Activated naive CD4-positive, alpha-beta T cell treated with anti-CD3 and anti-CD28 coated beads, Interleukin-2, amount 50 U/mL, for 72 hours (primary cell): Measurements from ENCODE around the gene LIPC. TPM values are rescaled to one million over a fixed set of nuclear protein-coding genes. Genes with fewer than 3 reads are reported as not detected.

Source experiments
- ATAC-seq, 2 donors: fragments of 150-1000 bp; cut with Tn5 transposase; 2 replicates each; pipeline ENCODE4 v1.10.0; 2021; ENCODE audit warnings: mild to moderate bottlenecking in 2 of 2, moderate library complexity in 2 of 2
- DNase-seq, 2 donors: peaks; one replicate each; pipeline ENCODE4 v3.0.0; 2021 to 2022; ENCODE audit warnings: low spot score in 2 of 2
- H3K27ac Mint-ChIP-seq, 2 donors: one replicate each; pipeline ENCODE4 v1.8.0; 2022; ENCODE audit warnings: mild to moderate bottlenecking in 2 of 2, mixed read lengths in 2 of 2
- H3K36me3 Mint-ChIP-seq, 2 donors: one replicate each; pipeline ENCODE4 v1.8.0; 2022; ENCODE audit warnings: mixed read lengths in 2 of 2
- H3K9me3 Mint-ChIP-seq, 2 donors: one replicate each; pipeline ENCODE4 v1.8.0; 2022; ENCODE audit warnings: mixed read lengths in 2 of 2
- total RNA-seq, 2 donors: library from RNA; stranded (reverse); gene quantifications; one replicate each; pipeline ENCODE4 v1.2.3, GENCODE V29; 2022

Gene LIPC
- total RNA-seq, 2 donors from 2014 or later = 0.64 to 0.98 TPM

DNA sequence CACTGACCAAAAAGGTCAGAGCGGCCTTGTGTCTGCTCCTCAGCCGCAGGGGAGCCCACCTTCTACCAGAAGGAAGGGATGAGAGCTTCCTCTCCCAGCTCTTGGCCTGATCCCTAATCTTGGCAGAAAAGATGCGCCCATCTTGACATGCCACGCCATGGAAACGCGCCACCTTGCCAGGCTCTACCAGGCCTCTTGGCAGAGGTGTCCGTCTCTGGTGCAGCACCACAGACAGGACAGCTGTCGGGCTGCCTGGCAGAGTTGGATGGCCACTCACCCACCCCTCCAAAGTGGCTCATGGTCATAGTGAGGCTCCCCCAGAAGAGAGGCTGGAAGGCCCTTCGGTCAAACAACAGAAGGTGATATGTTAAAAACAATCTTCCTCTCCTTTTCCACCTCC is 105.2 kb downstream of the LIPC start:
- Mint-ChIP-seq H3K27ac (no peak overlapping the region), H3K36me3 (no peaks in the 10 kb centered on the region)

DNA sequence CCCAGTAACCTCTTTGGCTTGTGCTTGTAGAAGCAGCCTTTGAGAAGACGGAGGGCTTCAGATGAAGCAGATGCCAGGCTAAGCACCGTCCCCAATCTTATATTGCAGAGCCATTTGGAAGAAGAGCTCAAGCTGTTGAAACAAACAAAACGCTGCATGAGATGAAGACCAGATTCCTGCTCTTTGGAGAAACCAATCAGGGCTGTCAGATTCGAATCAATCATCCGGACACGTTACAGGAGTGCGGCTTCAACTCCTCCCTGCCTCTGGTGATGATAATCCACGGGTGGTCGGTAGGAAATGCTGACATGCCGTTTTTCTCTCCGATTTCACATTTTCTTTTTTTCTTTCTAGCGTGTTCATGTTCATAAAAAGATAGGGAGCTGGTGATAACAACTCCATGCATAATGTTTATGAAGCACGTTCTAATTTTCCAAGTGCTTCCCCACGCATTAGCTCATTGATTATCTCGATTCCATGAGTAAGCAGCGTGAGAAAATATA is 106.5 kb downstream of the LIPC start:
- DNase-seq = no peak
- Mint-ChIP-seq H3K27ac (peak overlapping the region in 1 of 2 donors; percentile 29), H3K36me3 (no peaks in the 10 kb centered on the region), H3K9me3 (no peaks in the 10 kb centered on the region)
- no peak for ATAC-seq

More for the DNA sequence above, 105.2 kb downstream of the LIPC start:
- H3K9me3 Mint-ChIP-seq = no peaks in the 10 kb centered on the region
- no peak for ATAC-seq
- DNase-seq = no peak

DNA sequence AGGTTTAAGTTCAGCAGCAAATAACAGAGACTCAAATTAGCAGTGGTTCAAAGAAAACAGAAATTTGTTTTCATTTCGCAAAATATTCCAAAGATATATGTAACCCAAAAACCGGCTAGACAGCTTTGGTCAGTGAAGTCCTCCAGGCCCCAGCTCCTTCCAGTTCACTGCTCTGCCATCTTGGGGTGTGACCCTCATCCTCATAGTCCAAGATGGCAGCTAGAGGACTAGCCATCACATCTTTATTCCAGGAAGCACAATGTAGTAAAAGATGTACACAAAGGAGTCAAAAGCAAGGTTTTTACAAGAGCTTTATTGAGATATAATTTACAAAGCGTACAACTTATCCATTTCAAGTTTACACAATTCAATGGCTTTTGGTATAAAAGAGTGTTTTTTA is 107.1 kb downstream of the LIPC start:
- H3K9me3 Mint-ChIP-seq = no peaks in the 10 kb centered on the region
- no peaks in the 10 kb centered on the region for H3K36me3 Mint-ChIP-seq
- H3K27ac Mint-ChIP-seq = peak overlapping the region in 1 of 2 donors; percentile 29
- no peak for DNase-seq
- ATAC-seq = no peak

DNA sequence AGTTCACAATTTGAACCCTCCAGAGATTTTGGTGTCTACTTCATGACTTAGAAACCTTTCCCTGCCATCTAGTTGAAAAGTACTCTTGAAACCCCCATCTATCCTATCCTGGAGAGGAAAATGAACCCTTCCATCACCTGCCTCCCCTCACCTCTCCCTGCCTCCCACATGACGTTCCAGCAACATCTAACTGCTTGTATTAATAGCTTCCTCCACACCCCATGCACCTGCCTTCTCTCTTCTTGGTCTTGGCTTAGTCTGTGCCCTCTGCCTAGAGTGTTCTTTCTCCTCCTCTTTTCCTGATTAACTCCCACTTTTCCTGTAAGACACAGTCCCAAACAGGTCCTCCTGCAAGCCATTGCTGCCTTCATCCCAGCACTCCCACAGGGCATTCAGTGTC is 107.8 kb downstream of the LIPC start:
- ATAC-seq = no peak
- Mint-ChIP-seq H3K36me3 (no peaks in the 10 kb centered on the region), H3K27ac (no peak overlapping the region), H3K9me3 (no peaks in the 10 kb centered on the region)
- DNase-seq = no peak

DNA sequence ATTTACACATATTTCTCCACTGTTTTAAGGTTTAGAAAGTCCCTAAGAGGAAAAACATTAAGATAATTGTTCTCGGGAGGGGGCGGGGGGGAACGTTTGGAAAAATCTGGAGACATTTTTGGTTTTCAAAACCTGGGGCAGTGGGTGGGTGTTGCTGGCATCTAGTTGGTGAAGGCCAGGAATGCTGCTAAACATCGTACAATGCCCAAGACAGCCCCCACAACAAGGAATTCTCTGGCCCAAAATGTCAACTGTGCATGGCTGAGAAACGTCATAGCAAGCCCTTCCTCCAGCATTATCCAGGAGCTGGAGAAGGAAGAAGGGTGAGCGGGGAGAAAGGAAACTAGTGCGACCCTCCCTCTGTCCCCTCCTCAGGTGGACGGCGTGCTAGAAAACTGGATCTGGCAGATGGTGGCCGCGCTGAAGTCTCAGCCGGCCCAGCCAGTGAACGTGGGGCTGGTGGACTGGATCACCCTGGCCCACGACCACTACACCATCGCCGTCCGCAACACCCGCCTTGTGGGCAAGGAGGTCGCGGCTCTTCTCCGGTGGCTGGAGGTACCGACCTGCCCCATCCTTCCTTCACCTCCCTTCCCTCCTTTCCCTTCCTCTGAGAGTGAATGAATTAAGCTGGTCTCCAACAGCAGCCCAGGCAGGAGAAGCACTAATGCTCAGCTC is 109.8 kb downstream of the LIPC start:
- Mint-ChIP-seq H3K36me3 (no peaks in the 10 kb centered on the region), H3K27ac (no peak overlapping the region), H3K9me3 (no peaks in the 10 kb centered on the region)
- no peak for DNase-seq
- ATAC-seq = no peak

DNA sequence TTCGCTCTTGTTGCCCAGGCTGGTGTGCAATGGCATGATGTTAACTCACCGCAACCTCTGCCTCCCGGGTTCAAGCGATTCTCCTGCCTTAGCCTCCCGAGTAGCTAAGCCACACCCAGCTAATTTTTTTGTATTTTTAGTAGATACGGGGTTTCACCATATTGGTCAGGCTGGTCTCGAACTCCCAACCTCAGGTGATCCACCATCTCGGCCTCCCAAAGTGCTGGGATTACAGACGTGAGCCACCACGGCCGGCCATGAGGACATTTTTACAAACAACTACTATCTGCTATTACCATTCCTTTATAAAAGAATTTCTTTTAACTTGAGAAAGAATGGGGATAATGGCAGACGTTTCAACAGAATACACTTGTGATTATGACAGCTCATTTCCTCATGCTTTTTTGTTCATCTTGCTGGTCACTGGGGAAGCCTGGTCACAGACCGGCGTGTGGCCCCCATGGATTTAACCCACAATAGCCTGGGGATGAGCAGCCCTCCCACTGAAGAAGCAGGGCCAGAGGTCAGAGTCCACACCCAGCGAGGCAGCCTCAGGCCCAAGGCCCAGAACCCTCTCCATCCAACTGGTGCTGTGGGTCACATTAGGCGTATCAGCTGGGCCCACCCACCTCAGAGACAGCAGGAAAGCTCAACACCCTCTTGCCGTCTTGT is 112.0 kb downstream of the LIPC start:
- DNase-seq = no peak
- no peak for ATAC-seq
- H3K9me3 Mint-ChIP-seq = no peaks in the 10 kb centered on the region
- no peaks in the 10 kb centered on the region for H3K36me3 Mint-ChIP-seq
- H3K27ac Mint-ChIP-seq = no peak overlapping the region

DNA sequence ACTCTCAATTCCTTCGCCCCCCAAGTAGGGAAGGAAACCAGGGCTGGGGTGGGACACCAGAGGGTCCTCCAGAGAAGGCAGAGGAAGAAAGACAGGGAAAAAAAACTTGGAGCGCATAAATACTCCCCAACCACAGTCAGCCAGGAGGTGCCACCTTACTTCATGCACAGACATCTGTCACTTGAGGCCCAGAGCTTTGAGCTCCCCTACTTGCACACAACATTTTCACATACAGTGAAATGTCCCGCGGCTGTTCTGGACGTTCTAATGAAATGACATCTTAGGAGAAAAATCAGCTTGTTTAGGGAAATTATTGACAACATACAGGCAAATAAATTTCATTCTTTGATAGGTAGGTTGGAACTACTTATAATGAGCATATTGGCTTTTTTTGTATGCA is 113.0 kb downstream of the LIPC start:
- ATAC-seq = no peak
- no peak for DNase-seq
- Mint-ChIP-seq H3K9me3 (no peaks in the 10 kb centered on the region), H3K36me3 (no peaks in the 10 kb centered on the region), H3K27ac (peak overlapping the region in 1 of 2 donors; percentile 68)

DNA sequence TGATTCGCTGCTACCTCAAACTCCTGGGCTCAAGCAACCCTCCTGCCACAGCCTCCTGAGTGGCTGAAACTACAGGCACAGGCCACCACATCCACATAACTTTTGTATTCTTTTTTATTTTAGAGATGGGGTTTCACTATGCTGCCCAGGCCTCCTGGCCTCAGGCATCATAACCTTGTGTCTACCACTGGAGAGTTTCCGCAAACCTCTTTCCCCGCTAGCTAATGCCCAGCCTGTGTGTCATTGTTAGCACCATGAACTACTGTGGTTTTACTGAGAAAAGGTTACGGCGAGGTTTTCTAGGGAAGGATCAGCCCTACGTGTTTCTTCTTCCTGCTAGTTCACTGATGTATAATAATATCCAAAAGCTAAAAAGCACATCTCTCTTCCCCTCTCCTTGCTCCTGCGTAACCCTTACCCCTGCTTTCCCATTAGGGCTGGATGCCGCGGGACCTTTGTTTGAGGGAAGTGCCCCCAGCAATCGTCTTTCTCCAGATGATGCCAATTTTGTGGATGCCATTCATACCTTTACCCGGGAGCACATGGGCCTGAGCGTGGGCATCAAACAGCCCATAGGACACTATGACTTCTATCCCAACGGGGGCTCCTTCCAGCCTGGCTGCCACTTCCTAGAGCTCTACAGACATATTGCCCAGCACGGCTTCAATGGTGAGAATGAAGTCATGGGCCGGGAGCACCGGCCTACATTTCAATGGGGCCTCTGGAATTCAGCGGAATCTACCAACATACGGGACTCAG is 113.7 kb downstream of the LIPC start:
- H3K36me3 Mint-ChIP-seq = no peaks in the 10 kb centered on the region
- ATAC-seq (peak; percentile 92 to 97), DNase-seq (peak; percentile 16 to 66)
- peak overlapping the region; percentile 38 to 68 for H3K27ac Mint-ChIP-seq
- H3K9me3 Mint-ChIP-seq = no peaks in the 10 kb centered on the region

DNA sequence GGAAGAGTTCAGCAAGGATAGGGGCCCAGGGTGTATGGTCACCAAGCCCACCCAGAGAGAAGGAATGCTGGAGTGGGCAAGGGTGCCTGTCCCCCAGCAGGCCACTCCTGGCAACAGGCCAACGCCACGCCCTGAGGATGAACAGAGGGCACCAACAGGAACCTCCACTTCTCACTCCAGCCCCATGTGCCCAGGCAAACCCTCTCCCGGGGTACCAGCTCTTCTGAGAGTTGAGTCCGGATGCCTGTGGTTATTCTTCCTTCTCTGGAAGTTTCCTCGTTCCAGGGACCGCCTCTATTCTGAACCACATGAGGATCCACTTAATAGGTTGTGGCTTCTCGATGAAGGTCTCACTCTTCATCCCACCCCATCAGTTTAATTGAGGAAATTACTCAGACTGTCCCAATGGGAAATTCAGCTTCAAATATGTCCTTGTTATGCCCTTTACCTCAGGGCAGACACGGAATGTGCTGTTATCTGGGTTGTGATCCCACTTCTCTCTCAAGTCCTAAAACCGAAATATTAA is 114.3 kb downstream of the LIPC start:
- no peaks in the 10 kb centered on the region for H3K9me3 Mint-ChIP-seq
- ATAC-seq (no peak), DNase-seq (no peak)
- peaks cover 0 to 3% of the 10 kb centered on the region in 2 donors for H3K36me3 Mint-ChIP-seq
- H3K27ac Mint-ChIP-seq = peak overlapping the region; percentile 38 to 68

DNA sequence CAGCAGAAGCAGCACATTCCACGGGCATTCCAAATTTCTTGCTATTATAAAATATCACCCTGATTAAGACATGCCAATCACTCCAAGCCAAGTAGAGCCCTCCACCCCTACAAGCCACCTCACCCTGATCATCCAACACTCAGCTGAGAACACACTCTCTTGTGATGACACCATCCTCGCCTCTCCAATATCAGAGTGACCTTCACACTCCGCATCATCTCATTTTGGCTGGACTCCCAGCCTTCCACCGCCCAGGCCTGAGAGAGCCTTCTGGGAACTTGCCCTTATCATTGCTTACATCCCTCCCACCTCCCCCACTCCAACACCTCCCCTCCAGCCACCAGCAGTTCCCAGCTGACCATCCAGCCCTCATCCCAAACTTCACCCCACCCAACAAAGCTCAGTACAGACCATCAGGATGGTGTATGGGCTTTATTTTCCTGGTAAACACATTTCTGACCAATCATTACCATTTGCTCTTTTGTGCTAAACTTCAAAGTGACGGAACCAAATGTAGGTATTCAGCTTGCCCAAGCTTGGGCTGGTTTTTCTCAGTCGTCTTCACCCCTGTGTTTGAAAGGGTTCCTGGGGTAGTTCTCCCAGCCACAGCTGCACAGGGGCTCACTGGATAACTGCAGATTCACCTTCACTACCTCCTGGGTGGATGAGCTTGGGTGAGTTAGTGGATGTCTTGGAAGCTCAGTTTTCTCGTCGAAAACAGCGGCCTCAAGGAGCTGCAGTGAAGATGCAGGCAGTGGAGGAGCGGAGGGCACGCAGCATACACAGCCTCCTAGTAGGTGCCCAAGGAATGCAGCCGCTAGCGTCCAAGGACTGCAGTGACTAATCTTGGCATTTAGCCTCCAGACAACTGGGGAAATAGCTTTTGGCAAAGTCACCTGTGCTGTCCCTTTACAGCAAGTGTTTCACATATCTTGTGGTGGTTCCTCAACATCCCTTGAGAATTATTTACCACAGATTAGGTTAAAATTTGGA is 115.1 kb downstream of the LIPC start:
- Mint-ChIP-seq H3K9me3 (no peaks in the 10 kb centered on the region), H3K27ac (no peak overlapping the region), H3K36me3 (peaks cover 0 to 7% of the 10 kb centered on the region in 2 donors)
- ATAC-seq (no peak), DNase-seq (no peak)

DNA sequence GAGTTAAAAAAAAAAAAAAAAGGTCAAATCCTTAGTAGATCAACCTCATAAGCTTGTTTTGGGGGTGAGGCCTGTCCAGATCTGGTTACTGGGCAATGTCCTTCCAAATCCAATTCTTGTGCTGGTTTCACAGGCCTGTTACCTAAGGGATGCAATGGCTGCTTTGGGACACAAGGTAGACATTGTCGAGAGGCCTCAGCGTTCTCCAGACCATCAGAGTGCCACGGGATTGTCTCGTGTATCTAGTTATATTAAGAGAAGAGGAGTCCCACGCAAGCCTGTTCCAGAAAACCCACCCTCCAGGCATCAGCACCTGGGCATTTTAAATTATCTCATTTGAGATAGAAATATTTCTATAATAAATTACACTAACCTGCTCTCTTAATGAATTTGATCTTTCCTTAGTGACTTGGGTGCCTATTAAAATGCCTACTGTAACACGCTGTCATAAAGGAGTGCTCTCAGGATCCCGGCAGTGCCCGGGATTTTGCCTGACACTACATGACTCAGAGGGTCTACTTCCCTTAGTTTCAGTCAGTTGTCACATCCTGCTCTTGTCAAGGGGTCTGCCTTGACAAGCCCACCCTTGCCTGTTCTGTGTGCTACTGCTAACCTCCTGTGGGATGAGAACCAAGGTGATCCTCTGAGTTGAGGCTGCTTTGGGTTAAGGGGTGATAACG is 116.0 kb downstream of the LIPC start:
- Mint-ChIP-seq H3K36me3 (peaks cover 0 to 7% of the 10 kb centered on the region in 2 donors), H3K9me3 (no peaks in the 10 kb centered on the region), H3K27ac (no peak overlapping the region)
- DNase-seq (no peak), ATAC-seq (no peak)

DNA sequence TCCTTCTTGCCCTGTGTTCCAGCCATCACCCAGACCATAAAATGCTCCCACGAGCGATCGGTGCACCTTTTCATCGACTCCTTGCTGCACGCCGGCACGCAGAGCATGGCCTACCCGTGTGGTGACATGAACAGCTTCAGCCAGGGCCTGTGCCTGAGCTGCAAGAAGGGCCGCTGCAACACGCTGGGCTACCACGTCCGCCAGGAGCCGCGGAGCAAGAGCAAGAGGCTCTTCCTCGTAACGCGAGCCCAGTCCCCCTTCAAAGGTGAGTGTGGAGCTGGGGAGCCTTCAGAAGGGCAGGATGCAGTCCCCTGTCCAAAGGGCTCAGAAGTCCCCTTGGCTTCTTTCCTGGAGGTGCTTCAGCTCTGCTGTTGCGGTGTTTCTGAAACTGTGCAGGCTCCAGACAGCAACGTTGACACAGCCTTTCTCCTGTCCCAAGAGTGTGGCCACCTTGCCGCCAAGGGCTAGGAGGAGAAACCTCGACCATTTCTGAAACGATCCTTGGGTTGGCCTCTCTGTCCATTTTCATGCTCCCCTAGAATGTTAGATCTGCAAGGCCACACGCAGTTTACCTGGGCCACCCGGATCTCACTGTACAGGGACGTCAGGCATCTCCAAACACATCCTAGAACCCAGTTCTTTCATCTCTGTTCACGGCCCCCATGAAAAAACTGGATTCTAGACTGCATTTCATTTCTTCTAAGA is 116.7 kb downstream of the LIPC start:
- peaks cover 0 to 7% of the 10 kb centered on the region in 2 donors for H3K36me3 Mint-ChIP-seq
- ATAC-seq (no peak), DNase-seq (no peak)
- no peak overlapping the region for H3K27ac Mint-ChIP-seq
- no peaks in the 10 kb centered on the region for H3K9me3 Mint-ChIP-seq

DNA sequence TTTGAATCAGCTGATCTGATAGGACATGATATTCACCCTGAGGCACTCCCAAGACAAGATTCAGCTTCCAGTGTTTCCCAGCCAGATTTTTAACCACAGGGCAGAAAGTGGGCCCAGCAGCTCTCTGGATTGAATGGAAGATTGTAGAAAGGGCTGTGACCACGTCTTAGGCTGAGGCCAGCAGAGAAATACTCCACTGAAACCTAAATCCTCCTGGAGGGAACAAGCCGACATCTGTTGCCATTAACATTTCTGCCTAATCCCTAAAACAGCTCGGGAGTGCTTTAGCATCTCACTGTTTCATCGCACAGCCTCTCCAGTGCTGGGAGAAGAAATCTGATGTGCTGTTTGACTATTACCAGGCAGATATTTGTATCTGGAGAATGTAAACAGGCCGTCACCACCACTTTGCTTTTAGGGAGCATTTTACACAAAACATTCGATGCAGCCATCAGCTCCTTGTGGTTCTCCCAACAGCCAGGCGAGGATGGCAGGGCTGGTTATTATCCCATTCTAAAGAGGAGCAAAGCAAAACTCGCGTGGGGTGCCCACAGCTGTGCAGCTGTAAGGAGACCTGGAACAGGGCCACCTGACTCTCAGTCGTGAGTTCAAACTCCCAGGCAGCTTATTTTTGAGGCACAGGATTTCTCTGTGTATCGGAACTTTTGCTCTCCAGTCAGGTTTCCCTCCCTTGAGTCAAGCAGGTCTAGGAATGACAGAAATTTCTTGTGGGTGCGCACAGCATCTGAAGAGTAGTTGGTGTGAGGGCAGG is 117.4 kb downstream of the LIPC start:
- no peaks in the 10 kb centered on the region for H3K9me3 Mint-ChIP-seq
- H3K27ac Mint-ChIP-seq = no peak overlapping the region
- H3K36me3 Mint-ChIP-seq = peaks cover 0 to 7% of the 10 kb centered on the region in 2 donors
- ATAC-seq (no peak), DNase-seq (no peak)

DNA sequence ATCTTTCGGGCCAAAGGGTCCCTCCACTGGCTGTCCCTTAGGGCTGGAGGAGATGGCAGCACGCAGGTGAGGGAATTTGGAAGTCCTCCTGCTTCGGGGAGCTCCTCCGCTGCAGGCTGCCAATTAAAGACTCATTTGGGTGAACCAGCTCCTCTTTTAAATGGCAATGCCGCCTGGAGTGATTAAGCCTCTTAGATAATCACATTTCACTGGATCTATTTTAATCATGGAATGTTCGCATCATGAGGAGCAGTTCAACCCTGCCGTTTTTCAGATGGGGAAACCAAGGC is 117.9 kb downstream of the LIPC start:
- Mint-ChIP-seq H3K27ac (no peak overlapping the region), H3K9me3 (no peaks in the 10 kb centered on the region), H3K36me3 (peaks cover 0 to 7% of the 10 kb centered on the region in 2 donors)
- no peak for ATAC-seq
- no peak for DNase-seq
